Measurements from ENCODE around the gene HADHB.
"Not testable (repeated sequence)": the region's sequence is repeated elsewhere in the genome, so short reads cannot be mapped to it uniquely, and the experiment has no call there.

Gene HADHB

DNA sequence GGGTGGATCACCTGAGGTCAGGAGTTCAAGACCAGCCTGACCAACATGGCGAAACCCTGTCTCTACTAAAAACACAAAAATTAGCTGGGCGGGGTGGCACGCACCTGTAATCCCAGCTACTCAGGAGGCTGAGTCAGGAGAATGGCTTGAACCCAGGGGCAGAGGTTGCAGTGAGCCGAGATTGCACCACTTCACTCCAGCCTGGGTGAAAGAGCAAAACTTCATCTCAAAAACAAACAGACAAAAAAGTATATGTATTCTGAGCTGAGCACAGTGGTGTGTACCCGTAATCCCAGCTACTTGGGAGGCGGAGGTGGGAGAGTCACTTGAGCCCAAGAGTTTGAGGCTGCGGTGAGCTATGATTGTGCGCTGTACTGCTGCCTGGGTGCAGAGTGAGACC is 86.6 kb downstream of the HADHB start:
- not testable (repeated sequence) for DNase-seq

DNA sequence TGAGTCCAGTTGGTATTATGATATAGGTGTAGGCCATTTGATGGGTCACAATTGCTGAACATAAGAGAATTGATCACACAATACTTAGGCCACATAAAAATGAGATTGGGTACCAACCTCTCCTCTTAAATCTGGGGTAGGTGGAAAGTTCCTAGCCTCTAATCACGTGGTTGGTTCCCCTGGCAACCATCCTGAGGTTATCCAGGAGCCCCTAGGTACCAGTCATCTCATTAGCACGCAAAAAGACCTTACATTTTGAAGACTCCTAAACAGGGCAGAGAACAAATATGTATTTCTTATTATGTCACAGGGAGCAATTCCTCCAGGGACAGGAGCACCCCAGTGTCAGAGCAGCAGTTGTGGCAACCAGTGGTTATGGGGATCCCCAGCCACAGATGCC is 88.6 kb downstream of the HADHB start:
- DNase-seq: no peak

DNA sequence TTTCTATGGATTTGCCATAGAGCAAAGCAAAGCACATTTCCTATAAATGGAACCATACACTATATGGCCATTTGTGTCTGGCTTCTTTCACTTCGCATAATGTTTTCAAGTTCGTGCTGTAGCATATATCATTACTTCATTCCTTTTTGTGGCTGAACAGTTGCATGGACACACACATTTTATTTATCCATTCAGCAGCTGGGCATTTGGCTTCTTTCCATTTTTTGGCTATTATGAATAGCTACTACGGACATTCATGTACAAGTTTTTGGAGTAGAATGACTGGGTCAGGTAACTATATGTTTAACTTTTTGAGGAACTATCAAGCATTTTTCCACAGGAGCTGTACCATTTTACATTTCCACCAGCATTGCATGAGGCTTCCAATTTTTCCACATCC is 90.5 kb downstream of the HADHB start:
- DNase-seq: no peak

DNA sequence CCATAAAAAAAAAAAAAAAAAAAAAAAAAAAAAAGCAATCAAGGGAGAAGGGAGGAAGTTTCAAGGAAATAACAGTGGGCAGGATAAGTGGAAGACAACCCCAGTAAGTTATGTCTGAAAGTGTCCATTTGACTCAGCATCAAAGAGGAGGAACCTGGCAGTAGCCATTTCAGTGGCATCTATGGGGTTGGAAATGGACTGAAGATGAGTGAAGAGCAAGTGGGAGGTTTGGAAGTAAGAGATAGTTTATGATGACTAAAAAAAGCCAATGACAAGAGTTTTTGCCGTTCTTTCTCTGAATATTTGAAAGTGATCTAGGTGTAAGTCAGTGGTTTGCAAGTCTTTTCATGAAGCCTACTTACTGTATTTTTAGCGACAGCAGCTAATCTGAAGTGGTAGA is 92.0 kb downstream of the HADHB start:
- no peak for DNase-seq

DNA sequence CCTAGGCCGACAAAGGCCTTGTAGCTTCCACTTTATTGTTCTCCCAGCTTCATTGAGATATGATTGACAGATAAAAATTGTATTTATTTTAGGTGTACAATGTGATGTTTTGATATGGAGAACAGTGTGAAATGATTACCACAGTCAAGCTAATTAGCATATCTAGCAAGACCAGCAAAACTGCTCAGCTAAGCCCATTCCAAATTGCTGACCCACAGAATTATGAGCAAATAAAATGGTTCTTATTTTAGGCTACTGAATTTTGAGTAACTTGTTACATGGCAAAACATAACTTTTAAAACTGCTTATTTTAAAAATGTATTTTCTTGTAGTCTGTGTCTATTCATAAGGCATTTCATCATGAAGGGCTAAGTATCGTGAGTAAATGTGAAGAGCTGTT is 92.6 kb downstream of the HADHB start:
- no peak for DNase-seq

Data from activated CD4-positive, alpha-beta T cell treated with anti-CD3 and anti-CD28 coated beads for 48 hours (primary cell).